Measurements from ENCODE around the gene CMTM8.
A peak's percentile ranks its signal among the peaks of the same experiment; 100 is the strongest.
"Not testable (repeated sequence)": the region's sequence is repeated elsewhere in the genome, so short reads cannot be mapped to it uniquely, and the experiment has no call there.

Gene CMTM8

DNA sequence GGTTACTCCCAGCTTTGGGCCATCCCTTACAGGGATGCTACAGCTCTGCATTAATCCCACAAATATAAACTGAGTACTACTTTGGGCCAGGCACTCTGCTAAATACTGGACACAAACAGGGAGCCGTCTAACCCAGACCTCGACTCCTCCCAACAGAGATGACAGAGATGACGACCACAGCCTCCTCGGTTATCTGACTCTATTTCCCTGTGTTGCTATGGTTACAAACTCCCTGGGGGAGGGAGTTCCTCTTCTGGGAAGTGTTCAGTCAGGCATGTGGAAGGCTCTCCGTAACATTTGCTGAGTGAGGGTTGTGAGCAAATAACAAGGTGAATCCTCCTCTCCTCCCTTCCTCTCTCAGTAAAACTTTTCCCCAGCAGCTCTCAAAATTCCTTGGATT lies 146.5 kb downstream of the CMTM8 start:
- Histone ChIP-seq H3K27ac (no peak overlapping the region), H4K20me1 (ENCODE audit: insufficient read depth) (no peaks in the 10 kb centered on the region), H3K4me2 (no peak overlapping the region), H3K4me1 (ENCODE audit: low read depth, poor library complexity, severe bottlenecking) (no peaks in the 10 kb centered on the region), H3K79me2 (ENCODE audit: insufficient read depth, low read depth) (no peaks in the 10 kb centered on the region), H3K4me3 (IDR thresholded peaks at IDR 0.05; ENCODE audit: insufficient read depth, low read depth, low read length) (no peak overlapping the region), H3K36me3 (ENCODE audit: insufficient read depth) (no peaks in the 10 kb centered on the region), H3K27me3 (ENCODE audit: insufficient read depth, low read depth) (no peaks in the 10 kb centered on the region), H2AFZ (ENCODE audit: low read depth) (no peak overlapping the region), H3K9ac (no peak overlapping the region)
- TF ChIP-seq, protein P1, sequence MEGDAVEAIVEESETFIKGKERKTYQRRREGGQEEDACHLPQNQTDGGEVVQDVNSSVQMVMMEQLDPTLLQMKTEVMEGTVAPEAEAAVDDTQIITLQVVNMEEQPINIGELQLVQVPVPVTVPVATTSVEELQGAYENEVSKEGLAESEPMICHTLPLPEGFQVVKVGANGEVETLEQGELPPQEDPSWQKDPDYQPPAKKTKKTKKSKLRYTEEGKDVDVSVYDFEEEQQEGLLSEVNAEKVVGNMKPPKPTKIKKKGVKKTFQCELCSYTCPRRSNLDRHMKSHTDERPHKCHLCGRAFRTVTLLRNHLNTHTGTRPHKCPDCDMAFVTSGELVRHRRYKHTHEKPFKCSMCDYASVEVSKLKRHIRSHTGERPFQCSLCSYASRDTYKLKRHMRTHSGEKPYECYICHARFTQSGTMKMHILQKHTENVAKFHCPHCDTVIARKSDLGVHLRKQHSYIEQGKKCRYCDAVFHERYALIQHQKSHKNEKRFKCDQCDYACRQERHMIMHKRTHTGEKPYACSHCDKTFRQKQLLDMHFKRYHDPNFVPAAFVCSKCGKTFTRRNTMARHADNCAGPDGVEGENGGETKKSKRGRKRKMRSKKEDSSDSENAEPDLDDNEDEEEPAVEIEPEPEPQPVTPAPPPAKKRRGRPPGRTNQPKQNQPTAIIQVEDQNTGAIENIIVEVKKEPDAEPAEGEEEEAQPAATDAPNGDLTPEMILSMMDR (conservative IDR thresholded peaks at IDR 0.05; ENCODE audit: low read depth, low read length), result no peak

DNA sequence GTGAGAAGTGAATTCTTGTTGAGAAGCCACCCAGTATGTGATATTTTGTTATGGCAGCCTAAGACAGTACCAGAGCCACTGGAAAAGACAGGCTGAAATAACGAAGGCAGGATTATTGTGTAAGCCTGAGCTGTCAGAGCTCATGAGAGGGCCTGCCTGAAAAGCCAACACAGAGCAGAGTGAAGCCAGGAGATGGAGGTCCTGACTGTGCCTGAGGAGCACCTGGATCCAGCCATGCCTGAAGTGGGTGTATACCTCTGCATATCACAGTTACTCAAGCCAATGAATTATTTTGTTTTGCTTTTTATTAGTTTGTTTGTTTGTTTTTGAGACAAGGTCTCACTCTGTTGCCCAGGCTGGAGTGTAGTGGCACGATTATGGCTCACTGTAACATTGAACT lies 149.0 kb downstream of the CMTM8 start:
- peaks cover 3% of the 10 kb centered on the region; the same call in 1 of the 2 replicates for H3K79me2 ChIP-seq (ENCODE audit: insufficient read depth, low read depth)
- TF ChIP-seq, protein P1 (conservative IDR thresholded peaks at IDR 0.05; ENCODE audit: low read depth, low read length), result no peak
- H3K36me3 ChIP-seq (ENCODE audit: insufficient read depth), result no peaks in the 10 kb centered on the region
- H3K27ac ChIP-seq, result no peak overlapping the region
- H3K4me3 ChIP-seq (IDR thresholded peaks at IDR 0.05; ENCODE audit: insufficient read depth, low read depth, low read length), result no peak overlapping the region
- no peaks in the 10 kb centered on the region for H4K20me1 ChIP-seq (ENCODE audit: insufficient read depth)
- no peaks in the 10 kb centered on the region for H3K27me3 ChIP-seq (ENCODE audit: insufficient read depth, low read depth)
- H2AFZ ChIP-seq (ENCODE audit: low read depth), result no peak overlapping the region
- no peaks in the 10 kb centered on the region for H3K4me1 ChIP-seq (ENCODE audit: low read depth, poor library complexity, severe bottlenecking)
- H3K4me2 ChIP-seq, result no peak overlapping the region
- no peak overlapping the region for H3K9ac ChIP-seq

DNA sequence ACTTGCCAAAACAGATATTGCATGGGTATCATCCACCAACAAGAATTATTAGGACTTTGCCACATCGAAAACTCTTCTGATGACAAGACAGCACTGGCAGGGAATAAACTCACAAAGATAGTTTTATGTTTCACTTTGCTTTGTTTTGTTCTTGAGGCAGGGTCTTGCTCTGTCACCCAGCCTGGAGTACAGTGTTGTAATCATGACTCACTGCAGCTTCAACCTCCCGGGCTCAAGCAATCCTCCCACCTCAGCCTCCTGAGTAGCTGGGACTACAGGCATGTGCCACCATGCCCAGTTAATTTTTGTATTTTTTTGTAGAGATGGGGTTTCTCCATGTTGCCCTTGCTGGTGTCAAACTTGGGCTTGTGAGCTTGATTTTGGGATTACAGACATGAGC lies 151.1 kb downstream of the CMTM8 start:
- H3K27ac ChIP-seq; H3K27me3 ChIP-seq (ENCODE audit: insufficient read depth, low read depth); H3K36me3 ChIP-seq (ENCODE audit: insufficient read depth); H3K4me2 ChIP-seq; H3K9ac ChIP-seq; H2AFZ ChIP-seq (ENCODE audit: low read depth); H4K20me1 ChIP-seq (ENCODE audit: insufficient read depth); H3K4me3 ChIP-seq (IDR thresholded peaks at IDR 0.05; ENCODE audit: insufficient read depth, low read depth, low read length): not testable (repeated sequence)
- Histone ChIP-seq H3K4me1 (ENCODE audit: low read depth, poor library complexity, severe bottlenecking) (peaks cover 18% of the 10 kb centered on the region), H3K79me2 (ENCODE audit: insufficient read depth, low read depth) (peaks cover 23% of the 10 kb centered on the region)

DNA sequence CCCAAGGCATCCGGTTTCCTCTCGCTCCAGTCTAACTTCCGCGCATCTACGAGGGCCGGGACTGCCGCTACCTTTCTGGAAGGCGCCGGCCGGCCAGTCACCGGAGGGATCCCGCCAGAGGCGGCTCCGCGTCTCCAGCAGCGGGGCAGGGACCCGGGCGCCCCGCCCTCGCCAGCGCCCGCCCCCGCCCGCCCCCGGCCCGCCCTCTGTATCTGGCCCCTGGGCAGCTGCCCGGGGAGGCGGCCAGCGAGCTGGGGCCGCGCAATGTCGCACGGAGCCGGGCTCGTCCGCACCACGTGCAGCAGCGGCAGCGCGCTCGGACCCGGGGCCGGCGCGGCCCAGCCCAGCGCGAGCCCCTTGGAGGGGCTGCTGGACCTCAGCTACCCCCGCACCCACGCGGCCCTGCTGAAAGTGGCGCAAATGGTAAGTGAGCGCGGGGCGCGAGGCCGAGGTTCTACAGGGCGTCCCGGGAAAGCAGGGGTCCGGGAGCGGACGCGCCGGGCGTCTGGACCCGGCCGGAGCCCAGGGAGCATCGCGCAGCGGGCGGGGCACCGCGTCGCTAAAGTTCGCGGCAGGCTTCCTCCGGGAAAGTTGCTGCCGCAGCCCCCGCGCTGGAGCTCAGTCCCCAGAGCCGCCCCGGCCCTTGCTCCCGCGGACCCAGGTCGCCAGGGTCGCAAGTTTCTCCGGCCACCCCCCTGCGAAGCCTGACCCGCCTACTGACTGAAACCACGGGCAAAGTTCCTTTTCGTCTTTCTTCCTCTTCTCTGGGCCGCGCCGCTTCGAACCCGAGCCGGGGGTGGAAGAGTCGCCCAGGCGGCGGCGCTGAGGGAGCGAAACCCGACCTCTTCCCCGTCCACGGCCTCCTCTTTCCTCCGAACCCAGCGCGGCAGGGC lies 153.4 kb downstream of the CMTM8 start, which contains the start of gene CMTM7:
TSS of gene CMTM7 (plus strand) at position 211 of the 893 bp plus-strand sequence. CDS start at position 265, 54 bp downstream.
- Histone ChIP-seq H3K4me3 (IDR thresholded peaks at IDR 0.05; ENCODE audit: insufficient read depth, low read depth, low read length) (peak within 1 kb of the TSS; percentile 29), H3K9ac (peak within 1 kb of the TSS; percentile 53), H3K79me2 (ENCODE audit: insufficient read depth, low read depth) (peaks cover 44% of the 10 kb centered on the region), H4K20me1 (ENCODE audit: insufficient read depth) (no peaks in the 10 kb centered on the region; the same call in 1 of the 2 replicates), H3K27me3 (ENCODE audit: insufficient read depth, low read depth) (no peaks in the 10 kb centered on the region), H3K36me3 (ENCODE audit: insufficient read depth) (no peaks in the 10 kb centered on the region), H2AFZ (ENCODE audit: low read depth) (peak within 1 kb of the TSS; percentile 76), H3K4me1 (ENCODE audit: low read depth, poor library complexity, severe bottlenecking) (peaks cover 32% of the 10 kb centered on the region), H3K4me2 (peak within 1 kb of the TSS; percentile 71), H3K27ac (peak within 1 kb of the TSS; percentile 28)
- TF ChIP-seq, protein P1 (conservative IDR thresholded peaks at IDR 0.05; ENCODE audit: low read depth, low read length), result no peak

Measured in KMS-11 (cell line).